GM21717 (cell line): ENCODE data around the gene ZFP57.
"Not testable (repeated sequence)": the region's sequence is repeated elsewhere in the genome, so short reads cannot be mapped to it uniquely, and the experiment has no call there.

Experiments used
- ATAC-seq: cut with Tn5 transposase; IDR thresholded peaks from one replicate; pipeline ENCODE4 v1.9.1; 2021; ENCODE audit warnings: mild to moderate bottlenecking, moderate library complexity; ENCODE audit not compliant: unreplicated experiment

Gene ZFP57

GRCh38 chr6:29696147-29697125 lies 15.5 kb upstream of the ZFP57 start:
- no peak for ATAC-seq

- ATAC-seq: no peak
Observed at GRCh38 chr6:29694637-29695036, 13.7 kb upstream of the ZFP57 start.

- no peak for ATAC-seq
Observed at GRCh38 chr6:29685718-29686326, 4.9 kb upstream of the ZFP57 start.

- ATAC-seq: no peak
Observed at GRCh38 chr6:29681811-29682210, 859 bp upstream of the ZFP57 start.

- no peak for ATAC-seq
Observed at GRCh38 chr6:29680416-29680815, 536 bp downstream of the ZFP57 start.

GRCh38 chr6:29679962-29680361 lies 990 bp downstream of the ZFP57 start:
- ATAC-seq: no peak

GRCh38 chr6:29678114-29678513 lies 2.8 kb downstream of the ZFP57 start:
- no peak for ATAC-seq

- ATAC-seq: no peak
Observed at GRCh38 chr6:29676981-29677601, 3.9 kb downstream of the ZFP57 start.

GRCh38 chr6:29675561-29675960 lies 5.4 kb downstream of the ZFP57 start:
- ATAC-seq: no peak

- ATAC-seq: no peak
Observed at GRCh38 chr6:29674008-29674407, 6.9 kb downstream of the ZFP57 start.

GRCh38 chr6:29673161-29673560 lies 7.8 kb downstream of the ZFP57 start:
- ATAC-seq: no peak

- ATAC-seq: not testable (repeated sequence)
Observed at GRCh38 chr6:29672116-29672515, 8.8 kb downstream of the ZFP57 start.

- ATAC-seq: no peak
Observed at GRCh38 chr6:29671026-29671425, 9.9 kb downstream of the ZFP57 start.

GRCh38 chr6:29667158-29667557 lies 13.8 kb downstream of the ZFP57 start:
- no peak for ATAC-seq

GRCh38 chr6:29666826-29667130 lies 14.2 kb downstream of the ZFP57 start:
- no peak for ATAC-seq

GRCh38 chr6:29665942-29666825 lies 14.8 kb downstream of the ZFP57 start:
- ATAC-seq: no peak

GRCh38 chr6:29663300-29664042 lies 17.5 kb downstream of the ZFP57 start:
- ATAC-seq: no peak

- not testable (repeated sequence) for ATAC-seq
Observed at GRCh38 chr6:29661502-29662141, 19.3 kb downstream of the ZFP57 start.

- no peak for ATAC-seq
Observed at GRCh38 chr6:29661071-29661470, 19.9 kb downstream of the ZFP57 start.

GRCh38 chr6:29656798-29657197 lies 24.2 kb downstream of the ZFP57 start, which contains the start of gene MOG:
MOG (plus strand) TSS chr6:29657092; CDS start chr6:29657210, 118 bp downstream.
- no peak for ATAC-seq
